Fibroblast of lung (primary cell): Measurements from ENCODE around the gene EEF1A2. TPM values are rescaled to one million over a fixed set of nuclear protein-coding genes. Genes with fewer than 3 reads are reported as not detected.

ENCODE experiments used
- DNase-seq, 2 donors: peaks; one replicate each; pipeline versions ENCODE4 v3.0.0 to v3.0.0-alpha.2; 2010; ENCODE audit warnings: low read depth in 2 of 2
- H2AFZ ChIP-seq: 2 replicates; pipeline ENCODE4 v1.5.1; 2012; ENCODE audit warnings: low read length, control low read depth, inconsistent platforms
- H3K27ac ChIP-seq: 2 replicates; pipeline ENCODE4 v1.5.1; 2011; ENCODE audit warnings: low read length, control low read depth; ENCODE audit not compliant: insufficient read depth
- H3K27me3 ChIP-seq: 2 replicates; pipeline ENCODE4 v1.5.1; 2011; ENCODE audit warnings: mild to moderate bottlenecking, low read length; ENCODE audit not compliant: control insufficient read depth, insufficient read depth
- H3K36me3 ChIP-seq: 2 replicates; pipeline ENCODE4 v1.5.1; 2011; ENCODE audit warnings: low read length; ENCODE audit not compliant: control insufficient read depth, insufficient read depth
- H3K4me1 ChIP-seq: 2 replicates; pipeline ENCODE4 v1.5.1; 2011; ENCODE audit warnings: low read length; ENCODE audit not compliant: control insufficient read depth, insufficient read depth; ENCODE audit errors: extremely low read depth
- H3K4me2 ChIP-seq: 2 replicates; pipeline ENCODE4 v1.5.1; 2011; ENCODE audit warnings: low read length, control low read depth; ENCODE audit not compliant: insufficient read depth; ENCODE audit errors: extremely low read depth
- H3K4me3 ChIP-seq, 4 experiments: fragments of 200-600 bp in 1 of 4; sonication (generic) in 1 of 4; replicated peaks in 1 of 4; 2 replicates each; pipeline ENCODE4 v1.5.1; 2011 to 2016; ENCODE audit warnings: low read length in 4 of 4, low read depth in 3 of 4, mild to moderate bottlenecking in 3 of 4, control low read depth in 2 of 4, inconsistent platforms in 1 of 4, mixed read lengths in 1 of 4; ENCODE audit not compliant: insufficient read depth in 1 of 4; ENCODE audit errors: control extremely low read depth in 1 of 4
- H3K79me2 ChIP-seq: 2 replicates; pipeline ENCODE4 v1.5.1; 2012; ENCODE audit warnings: mild to moderate bottlenecking, low read length, inconsistent platforms; ENCODE audit not compliant: control insufficient read depth, insufficient read depth
- H3K9ac ChIP-seq: 2 replicates; pipeline ENCODE4 v1.5.1; 2011; ENCODE audit warnings: mild to moderate bottlenecking, low read length, control low read depth; ENCODE audit not compliant: insufficient read depth
- H3K9me3 ChIP-seq: 2 replicates; pipeline ENCODE4 v1.5.1; 2012; ENCODE audit warnings: low read depth, low read length; ENCODE audit not compliant: control insufficient read depth, insufficient read depth
- H4K20me1 ChIP-seq: 2 replicates; pipeline ENCODE4 v1.5.1; 2011; ENCODE audit warnings: low read length; ENCODE audit not compliant: control insufficient read depth, insufficient read depth; ENCODE audit errors: extremely low read depth
- CTCF ChIP-seq, 2 donors: IDR thresholded peaks in 1 of 2; conservative IDR thresholded peaks in 1 of 2; 1 replicate in 1 of 2; 2 replicates in 1 of 2; pipeline ENCODE4 v1.5.1; 2011 to 2012; ENCODE audit warnings: low read length in 2 of 2, control low read depth in 1 of 2, inconsistent platforms in 1 of 2, low read depth in 1 of 2, mild to moderate bottlenecking in 1 of 2
- EZH2 ChIP-seq: IDR thresholded peaks from 2 replicates; pipeline ENCODE4 v1.5.1; 2012; ENCODE audit warnings: low read length, control low read depth, mild to moderate bottlenecking; ENCODE audit errors: missing control alignments
- polyA plus RNA-seq, 2 donors: library from polyadenylated mRNA; depleted of rRNA in 1 of 2; stranded (reverse) in 1 of 2; unstranded in 1 of 2; fragments of >200 nt; gene quantifications; 2 replicates each; pipeline ENCODE4 v1.2.1, GENCODE V29; 2011 to 2012; ENCODE audit warnings: missing spikeins in 1 of 2
- total RNA-seq: library from RNA; depleted of rRNA; stranded (reverse); fragments of >200 nt; gene quantifications from 2 replicates; pipeline ENCODE4 v1.2.1, GENCODE V29; 2014

EEF1A2 gene
- total and polyA plus RNA-seq, 2 donors (not counting 1 experiment from before 2014, with no cell fraction given), result 0.16 to 1.7 TPM

GRCh38 chr20:63486300-63486855 is 12.5 kb downstream of the EEF1A2 start:
- TF ChIP-seq CTCF (conservative IDR thresholded peaks at IDR 0.05 in 1 of 2, IDR thresholded peaks at IDR 0.05 in 1 of 2; ENCODE audit: low read depth in 1 of 2, low read length in 2 of 2) (no peak), EZH2 (no peak)
- Histone ChIP-seq H3K27ac (no peak overlapping the region), H3K4me3 (no peak overlapping the region), H3K27me3 (peaks cover 7% of the 10 kb centered on the region), H3K36me3 (no peaks in the 10 kb centered on the region), H3K4me2 (no peak overlapping the region), H3K4me1 (no peaks in the 10 kb centered on the region), H4K20me1 (no peaks in the 10 kb centered on the region), H3K9ac (no peak overlapping the region), H3K9me3 (no peaks in the 10 kb centered on the region), H3K79me2 (no peaks in the 10 kb centered on the region), H2AFZ (no peak overlapping the region)
- no peak for DNase-seq

GRCh38 chr20:63484651-63485403 is 14.1 kb downstream of the EEF1A2 start:
- Histone ChIP-seq H3K4me2 (no peak overlapping the region), H2AFZ (no peak overlapping the region), H3K9ac (no peak overlapping the region), H3K4me3 (no peak overlapping the region), H3K79me2 (no peaks in the 10 kb centered on the region), H3K27me3 (peaks cover 7% of the 10 kb centered on the region), H3K9me3 (no peaks in the 10 kb centered on the region), H3K36me3 (no peaks in the 10 kb centered on the region), H3K27ac (no peak overlapping the region), H3K4me1 (no peaks in the 10 kb centered on the region), H4K20me1 (no peaks in the 10 kb centered on the region)
- DNase-seq, result no peak
- TF ChIP-seq EZH2 (no peak), CTCF (conservative IDR thresholded peaks at IDR 0.05 in 1 of 2, IDR thresholded peaks at IDR 0.05 in 1 of 2; ENCODE audit: low read depth in 1 of 2, low read length in 2 of 2) (no peak)

- no peak for DNase-seq
- Histone ChIP-seq H3K4me3 (no peak overlapping the region), H3K27me3 (peaks cover 7% of the 10 kb centered on the region), H2AFZ (no peak overlapping the region), H3K4me1 (no peaks in the 10 kb centered on the region), H3K9me3 (no peaks in the 10 kb centered on the region), H3K36me3 (no peaks in the 10 kb centered on the region), H3K79me2 (no peaks in the 10 kb centered on the region), H3K27ac (no peak overlapping the region), H4K20me1 (no peaks in the 10 kb centered on the region), H3K4me2 (no peak overlapping the region), H3K9ac (no peak overlapping the region)
- TF ChIP-seq EZH2 (no peak), CTCF (conservative IDR thresholded peaks at IDR 0.05 in 1 of 2, IDR thresholded peaks at IDR 0.05 in 1 of 2; ENCODE audit: low read depth in 1 of 2, low read length in 2 of 2) (no peak)
These were observed 14.6 kb downstream of the EEF1A2 start for GRCh38 chr20:63484236-63484635.
